ENCODE results near the gene LAIR2.
"Not testable (repeated sequence)": the region's sequence is repeated elsewhere in the genome, so short reads cannot be mapped to it uniquely, and the experiment has no call there.

Gene LAIR2

GRCh38 chr19:54464630-54465425 lies 37.8 kb upstream of the LAIR2 start:
- no peak for TF ChIP-seq Cebpa-rat (IDR thresholded peaks at IDR 0.05)
- peak overlapping the region; percentile 79 for H3K27ac ChIP-seq
- H3K9ac ChIP-seq: peak overlapping the region; percentile 66
- H3K27me3 ChIP-seq: no peaks in the 10 kb centered on the region
- no peaks in the 10 kb centered on the region for H3K9me3 ChIP-seq
- H3K4me1 ChIP-seq: peaks cover 69% of the 10 kb centered on the region
- peak overlapping the region; percentile 85 for H3K4me2 ChIP-seq
- H3K4me3 ChIP-seq: peak overlapping the region; percentile 84
- H3K36me3 ChIP-seq: peaks cover 22% of the 10 kb centered on the region
- H4K20me1 ChIP-seq: peaks cover 29% of the 10 kb centered on the region

GRCh38 chr19:54465426-54466109 lies 37.1 kb upstream of the LAIR2 start:
- no peak overlapping the region for H3K9ac ChIP-seq
- peaks cover 21% of the 10 kb centered on the region for H4K20me1 ChIP-seq
- TF ChIP-seq Cebpa-rat (IDR thresholded peaks at IDR 0.05): no peak
- no peaks in the 10 kb centered on the region for H3K9me3 ChIP-seq
- no peaks in the 10 kb centered on the region for H3K27me3 ChIP-seq
- H3K36me3 ChIP-seq: peaks cover 17% of the 10 kb centered on the region
- H3K4me3 ChIP-seq: peak overlapping the region; percentile 84
- peak overlapping the region; percentile 79; the same call in 1 of the 2 replicates for H3K27ac ChIP-seq
- H3K4me1 ChIP-seq: peaks cover 70% of the 10 kb centered on the region
- H3K4me2 ChIP-seq: peak overlapping the region; percentile 85

- H3K4me1 ChIP-seq: peaks cover 70% of the 10 kb centered on the region
- peaks cover 16% of the 10 kb centered on the region for H4K20me1 ChIP-seq
- H3K4me2 ChIP-seq: peak overlapping the region; percentile 85
- 0 out of 2 replicates have a peak overlapping the region, but pooled peaks have one; percentile 37 for H3K27ac ChIP-seq
- not testable (repeated sequence) for H3K9ac ChIP-seq, H3K9me3 ChIP-seq, H3K4me3 ChIP-seq, H3K27me3 ChIP-seq
- peaks cover 13% of the 10 kb centered on the region for H3K36me3 ChIP-seq
These were observed 36.5 kb upstream of the LAIR2 start for GRCh38 chr19:54466110-54466480.

- Histone ChIP-seq H3K4me1 (peaks cover 73% of the 10 kb centered on the region), H3K9ac (0 out of 2 replicates have a peak overlapping the region, but pooled peaks have one; percentile 89), H3K4me2 (peak overlapping the region; percentile 99), H3K27me3 (no peaks in the 10 kb centered on the region), H3K4me3 (no peak overlapping the region), H3K9me3 (no peaks in the 10 kb centered on the region), H3K27ac (peak overlapping the region; percentile 98), H3K36me3 (no peaks in the 10 kb centered on the region), H4K20me1 (no peaks in the 10 kb centered on the region)
- no peak for TF ChIP-seq Cebpa-rat (IDR thresholded peaks at IDR 0.05)
These were observed 33.1 kb upstream of the LAIR2 start for GRCh38 chr19:54469496-54469934.

GRCh38 chr19:54470276-54470887 lies 32.2 kb upstream of the LAIR2 start:
- Histone ChIP-seq H3K4me2 (peak overlapping the region; percentile 99), H4K20me1 (no peaks in the 10 kb centered on the region), H3K27me3 (no peaks in the 10 kb centered on the region), H3K27ac (peak overlapping the region; percentile 98), H3K9ac (peak overlapping the region; percentile 89), H3K36me3 (no peaks in the 10 kb centered on the region), H3K4me3 (peak overlapping the region; percentile 70), H3K9me3 (no peaks in the 10 kb centered on the region), H3K4me1 (peaks cover 66% of the 10 kb centered on the region)
- no peak for TF ChIP-seq Cebpa-rat (IDR thresholded peaks at IDR 0.05)

DNA sequence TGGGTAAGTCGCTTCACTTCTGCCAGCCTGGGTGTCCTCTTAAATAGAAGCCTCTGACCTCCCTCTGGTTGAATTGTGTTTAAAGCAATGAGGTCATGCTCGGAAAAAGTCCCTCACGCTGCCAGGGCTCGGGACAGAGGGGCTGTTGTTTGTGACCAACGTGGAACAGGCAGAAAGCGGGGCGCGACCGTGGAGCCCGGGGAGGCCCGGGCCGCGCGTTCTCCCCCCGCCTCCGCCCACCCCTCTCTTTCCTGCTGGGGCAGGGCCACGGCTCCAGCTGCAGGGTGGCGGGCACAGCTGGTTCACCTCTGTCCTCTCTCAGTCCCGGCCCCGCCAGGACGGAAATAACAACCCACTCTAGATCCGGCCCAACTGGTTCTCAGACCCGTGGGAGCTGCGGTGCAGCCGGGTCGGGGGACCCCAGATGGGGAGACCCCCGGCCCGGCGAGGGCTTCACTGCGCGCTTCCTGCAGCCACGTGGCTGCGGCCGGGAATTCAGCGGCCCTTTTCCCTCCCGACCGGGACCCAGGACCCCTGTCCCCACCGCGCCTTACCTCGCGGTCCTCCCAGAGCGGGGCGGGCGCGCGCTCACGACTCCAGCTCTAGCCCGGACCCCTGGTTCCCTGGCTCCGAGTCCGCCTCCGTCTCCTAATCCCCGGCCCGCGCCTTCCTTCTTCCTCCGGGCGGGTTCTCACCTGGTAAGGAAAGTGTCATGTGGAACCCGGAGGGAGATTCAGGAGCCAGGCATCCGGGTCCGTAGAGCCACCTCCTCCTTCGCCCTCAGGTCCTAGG lies 31.4 kb upstream of the LAIR2 start:
- no peak for TF ChIP-seq Cebpa-rat (IDR thresholded peaks at IDR 0.05)
- Histone ChIP-seq H3K4me3 (peak overlapping the region; percentile 70), H3K27me3 (no peaks in the 10 kb centered on the region), H3K4me1 (peaks cover 57% of the 10 kb centered on the region), H3K9me3 (no peaks in the 10 kb centered on the region), H3K27ac (peak overlapping the region; percentile 98), H3K36me3 (no peaks in the 10 kb centered on the region), H3K4me2 (peak overlapping the region; percentile 99), H4K20me1 (no peaks in the 10 kb centered on the region), H3K9ac (peak overlapping the region; percentile 89)

- no peak for TF ChIP-seq Cebpa-rat (IDR thresholded peaks at IDR 0.05)
- Histone ChIP-seq H3K4me3 (peak within 1 kb of the TSS; percentile 58), H3K36me3 (no peaks in the 10 kb centered on the region), H3K27me3 (no peaks in the 10 kb centered on the region), H3K9ac (peak within 1 kb of the TSS; percentile 41; the same call in 1 of the 2 replicates), H4K20me1 (no peaks in the 10 kb centered on the region), H3K27ac (peak within 1 kb of the TSS; percentile 68), H3K4me2 (peak within 1 kb of the TSS; percentile 80), H3K9me3 (no peaks in the 10 kb centered on the region), H3K4me1 (peaks cover 46% of the 10 kb centered on the region)
These were observed 29.4 kb upstream of the LAIR2 start, which contains the start of gene CDC42EP5 for GRCh38 chr19:54473071-54473891. TSS of gene CDC42EP5 (minus strand) at chr19:54473296. CDS start at chr19:54465547, 7,749 bp downstream.

GRCh38 chr19:54473892-54474372 lies 28.7 kb upstream of the LAIR2 start:
- Histone ChIP-seq H3K27ac (peak overlapping the region; percentile 68), H3K27me3 (no peaks in the 10 kb centered on the region), H3K4me3 (no peak overlapping the region), H3K4me2 (peak overlapping the region; percentile 80), H3K9me3 (no peaks in the 10 kb centered on the region), H3K36me3 (no peaks in the 10 kb centered on the region), H3K4me1 (peaks cover 40% of the 10 kb centered on the region), H3K9ac (no peak overlapping the region), H4K20me1 (no peaks in the 10 kb centered on the region)
- no peak for TF ChIP-seq Cebpa-rat (IDR thresholded peaks at IDR 0.05)
